SW480 (cell line): ENCODE data around the gene TMEM144.

Source experiments
- DNase-seq: peaks from one replicate; pipeline ENCODE4 v3.0.0-alpha.2; 2016; ENCODE audit warnings: low spot score

TMEM144 gene

DNA sequence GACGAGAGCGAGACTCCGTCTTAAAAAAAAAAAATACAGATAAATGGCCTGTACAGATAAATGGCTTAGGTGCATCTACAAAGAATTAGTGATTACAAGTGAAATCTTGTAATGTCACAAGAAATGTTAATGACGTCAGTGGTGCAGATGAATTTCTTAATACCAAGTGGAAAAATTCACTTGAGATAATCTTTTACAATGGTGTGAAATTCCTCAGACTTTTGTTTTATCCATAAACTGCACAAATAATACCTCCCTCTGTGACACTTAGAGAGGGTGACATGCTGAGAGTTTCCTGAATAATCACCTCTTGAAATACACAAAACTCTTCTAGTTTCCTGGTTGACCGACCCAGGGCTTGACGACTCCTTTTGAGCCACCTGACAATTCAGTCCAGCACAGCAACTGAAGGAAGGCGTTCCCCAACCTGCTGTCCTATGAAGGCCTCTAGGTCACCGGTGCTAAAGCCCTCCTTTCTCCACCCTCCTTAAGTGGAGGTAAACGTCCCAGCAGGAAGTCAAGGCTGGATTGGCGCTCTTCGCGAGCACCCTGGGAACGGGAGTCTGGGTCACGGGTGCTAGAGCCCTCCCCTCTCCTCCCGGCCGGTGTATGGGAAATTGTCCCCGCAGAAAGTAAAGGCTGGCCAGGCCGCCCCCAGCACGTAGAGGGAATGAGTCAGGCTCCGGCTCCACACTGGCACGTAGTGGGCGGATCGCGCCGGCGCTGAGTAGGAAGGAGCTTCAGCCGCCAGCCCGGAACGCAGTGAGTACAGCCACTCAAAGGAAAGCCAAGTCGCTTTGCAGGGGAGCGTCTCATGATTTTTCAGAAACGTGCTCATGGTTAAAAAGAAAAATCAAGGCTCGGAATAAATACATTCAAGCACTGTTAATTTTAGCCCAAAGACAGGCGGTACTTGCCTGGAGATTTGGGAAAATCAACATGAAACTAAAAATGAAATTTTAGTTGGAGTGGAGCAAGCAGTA is at the start of gene TMEM144:
TMEM144 (plus strand) TSS at position 662 of the 983 bp plus-strand sequence. CDS start 2,182 bp downstream, outside the sequence.
- peak; percentile 77 for DNase-seq

DNA sequence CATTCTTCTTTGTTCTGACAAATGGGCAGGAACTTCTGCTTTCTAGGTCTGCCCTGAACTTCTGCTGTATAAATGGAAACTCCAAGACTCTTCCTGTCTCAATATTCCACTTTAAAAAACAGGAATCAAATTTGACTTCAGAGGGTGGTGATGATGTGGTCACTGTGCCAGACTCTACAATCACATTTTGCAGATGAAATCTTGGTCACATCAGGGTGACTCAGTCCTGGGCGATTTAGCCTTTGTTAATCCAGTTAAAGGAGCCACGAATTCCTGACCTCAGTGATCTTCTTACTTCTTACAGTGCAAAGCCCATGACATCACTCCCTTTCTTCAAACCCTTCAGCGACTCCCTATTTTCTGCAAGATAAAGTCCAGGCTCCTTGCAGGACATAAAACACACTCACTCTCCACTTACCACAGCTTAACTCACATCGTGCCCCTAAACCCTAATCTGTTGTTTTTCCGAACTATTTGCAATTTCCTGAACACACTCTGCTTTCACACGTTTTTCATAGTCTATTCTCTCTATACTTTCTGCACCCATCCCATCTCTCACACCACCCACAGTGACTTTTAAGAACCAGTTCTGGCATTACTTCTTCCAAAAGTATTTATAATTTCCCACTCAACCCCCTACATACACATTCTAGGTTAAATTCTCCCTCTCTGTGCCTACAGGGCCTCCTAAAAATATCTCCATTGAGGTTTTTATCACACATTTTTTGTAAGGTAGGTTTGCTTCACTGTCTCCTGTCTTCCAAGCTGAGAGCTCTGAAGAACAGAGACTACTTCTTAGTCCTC is 48.5 kb upstream of the TMEM144 start:
- no peak for DNase-seq

DNA sequence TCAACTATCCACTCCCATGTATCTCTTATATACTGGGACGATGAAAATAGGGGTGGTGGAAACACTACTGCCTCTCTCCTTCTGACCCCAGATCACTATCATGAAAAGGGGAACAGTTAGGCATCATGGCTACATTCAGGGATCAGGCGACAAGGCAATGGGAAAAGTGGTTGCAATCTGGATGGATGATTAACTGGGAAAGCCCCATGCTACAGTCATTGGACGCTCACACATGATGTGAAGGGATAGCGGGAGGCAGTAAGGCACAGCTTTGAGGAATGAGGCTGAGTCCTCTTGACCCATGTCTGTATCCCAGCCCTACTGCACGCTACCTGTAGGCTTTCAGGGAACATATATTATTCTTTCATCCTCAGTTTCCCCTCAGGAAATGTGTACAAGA is 47.7 kb upstream of the TMEM144 start:
- DNase-seq, result no peak

DNA sequence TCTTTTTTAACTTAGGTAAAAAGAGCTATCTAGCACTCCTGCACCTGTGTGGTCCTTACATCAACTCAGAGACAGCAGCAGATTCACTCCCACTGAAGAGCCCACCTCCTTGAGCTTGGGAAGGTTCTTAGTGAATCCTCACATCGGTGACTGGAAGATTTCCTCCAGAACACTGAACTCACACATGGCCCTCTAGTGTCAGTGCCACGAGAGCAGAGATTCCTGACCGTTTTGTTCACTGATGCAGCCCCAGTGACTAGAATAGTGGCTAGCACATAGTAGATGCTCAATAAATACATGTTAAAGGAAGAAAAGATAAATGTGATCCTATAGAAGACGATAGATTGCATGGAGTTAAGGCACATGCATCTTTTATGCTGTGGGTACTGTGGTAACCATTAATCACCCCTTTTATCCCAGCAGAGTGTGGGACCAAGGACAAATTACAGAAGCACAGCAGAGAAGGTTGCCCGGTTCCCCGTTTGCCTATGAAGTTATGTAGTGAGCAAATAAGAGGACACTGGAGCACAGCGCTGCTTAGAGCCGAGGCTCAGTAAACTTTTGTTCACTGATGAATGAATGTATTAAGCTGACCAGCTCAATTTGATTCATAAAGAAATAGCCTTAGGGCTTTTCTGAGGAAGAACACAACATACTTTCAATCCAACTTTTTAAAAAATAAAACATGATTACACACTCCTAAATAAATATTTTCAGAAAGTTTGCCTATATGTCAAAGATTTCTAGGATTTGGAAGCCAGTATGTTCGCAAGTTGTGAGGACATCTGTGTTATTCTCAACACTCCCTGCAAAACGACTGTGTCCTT is 46.1 kb upstream of the TMEM144 start:
- no peak for DNase-seq

DNA sequence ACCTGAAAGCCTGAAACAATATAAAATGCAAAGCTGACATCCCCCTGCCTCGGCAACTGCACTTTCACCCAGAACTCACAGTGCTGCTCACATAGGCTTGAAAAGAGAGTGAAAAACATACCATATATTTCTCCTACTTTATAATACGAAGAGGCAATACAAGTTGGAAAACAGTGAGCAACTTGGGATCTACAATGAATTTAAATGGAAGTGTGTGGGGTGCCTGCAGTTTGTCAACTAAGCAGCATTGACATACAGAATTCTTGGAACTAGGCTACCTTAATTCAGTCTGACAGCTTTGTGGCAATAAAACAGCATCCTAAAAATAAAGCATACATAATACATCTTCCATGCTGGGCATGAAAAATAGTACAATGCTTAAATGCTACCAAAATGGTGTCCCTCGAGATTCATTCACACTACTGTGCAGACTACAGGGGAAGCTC is 45.5 kb upstream of the TMEM144 start:
- no peak for DNase-seq

DNA sequence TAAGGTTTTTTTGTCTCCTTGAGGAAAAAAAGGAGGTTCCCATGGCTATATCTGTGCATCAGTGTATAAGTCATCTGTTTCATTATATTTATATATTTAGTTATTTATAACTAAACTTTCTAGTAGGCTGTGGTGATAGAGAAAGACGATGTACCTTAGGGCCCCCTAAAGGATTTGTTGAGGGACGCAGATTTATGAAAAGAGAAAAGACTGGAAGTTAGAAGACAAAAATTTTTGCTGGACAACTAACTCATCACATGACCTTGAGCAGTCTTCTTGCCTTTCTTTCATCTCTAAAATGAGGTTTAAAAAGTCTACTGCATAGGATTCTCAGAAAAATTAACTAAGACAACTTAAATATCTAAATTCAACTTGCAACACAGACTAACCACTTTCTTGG is 43.6 kb upstream of the TMEM144 start:
- no peak for DNase-seq

DNA sequence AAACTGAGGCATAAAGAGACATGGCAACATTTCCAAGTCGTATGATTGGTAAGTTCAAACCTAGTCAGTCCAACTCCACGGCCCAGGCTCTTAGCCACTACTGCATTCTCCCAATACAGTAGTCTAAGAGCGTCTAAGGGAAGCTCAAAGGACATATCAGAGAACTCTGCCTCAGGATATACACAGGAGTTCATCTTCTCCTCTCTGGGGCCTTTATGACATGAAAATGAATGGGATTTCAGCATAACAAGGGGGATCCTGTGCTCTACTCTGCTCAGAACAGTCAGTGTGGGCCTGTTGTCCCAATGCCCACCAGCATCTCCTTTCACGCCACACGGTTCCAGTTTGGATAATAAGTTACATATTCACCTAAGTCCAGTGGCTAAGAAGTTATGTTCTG is 41.7 kb upstream of the TMEM144 start:
- no peak for DNase-seq

DNA sequence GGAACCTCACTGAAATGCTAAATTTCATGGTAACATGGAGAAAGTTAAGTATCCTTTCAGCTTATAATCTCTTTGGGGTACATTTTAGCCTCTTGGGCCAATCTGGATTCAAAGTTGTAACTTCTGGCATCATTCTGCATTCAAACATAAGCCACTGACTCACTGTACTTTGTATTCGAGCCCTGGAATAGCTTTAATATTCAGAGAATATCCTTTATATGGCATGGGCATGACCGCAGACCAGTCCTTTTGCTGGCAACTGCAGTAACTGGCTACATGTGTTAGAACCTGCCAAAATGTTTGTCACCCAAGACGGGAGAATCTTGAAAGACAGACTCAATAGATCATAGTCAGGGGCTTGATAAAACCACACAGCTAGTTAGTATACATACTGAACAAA is 40.8 kb upstream of the TMEM144 start:
- DNase-seq, result no peak

DNA sequence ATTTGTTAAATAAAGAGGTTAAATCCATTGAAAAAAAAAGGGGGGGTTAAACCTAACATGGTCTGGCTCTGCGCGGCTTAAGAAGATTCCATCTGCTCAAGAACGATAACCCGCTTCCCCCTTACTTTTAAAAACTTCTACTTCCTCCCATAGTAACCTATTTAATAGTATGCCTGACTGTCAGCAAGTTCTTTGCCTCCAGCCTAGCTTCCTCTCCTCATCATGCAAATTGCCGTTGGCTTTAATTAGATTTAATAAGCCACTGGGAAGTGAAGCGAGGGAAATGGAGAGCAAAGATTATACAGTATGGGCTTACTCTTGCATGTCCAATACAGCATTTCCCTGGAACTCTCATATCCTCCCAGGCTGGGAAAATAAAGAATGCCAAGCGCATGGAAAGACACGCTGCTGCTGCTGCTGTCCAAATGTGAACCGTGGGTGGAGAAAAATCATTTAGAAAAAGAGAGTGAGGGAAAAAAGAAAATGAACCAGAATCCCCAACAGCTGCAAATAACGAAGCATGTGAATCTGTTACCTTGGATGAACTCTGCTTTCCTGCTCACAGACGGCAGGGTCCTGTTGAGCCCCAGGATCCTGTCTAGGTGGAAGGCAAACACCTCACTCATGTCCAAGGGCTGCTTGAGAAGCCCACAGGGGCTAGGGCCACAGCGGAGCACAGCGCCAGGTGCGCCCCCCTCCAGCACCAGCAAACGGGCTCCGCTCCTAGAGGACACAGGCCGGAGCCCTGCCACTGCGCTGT is 40.2 kb upstream of the TMEM144 start:
- no peak for DNase-seq

DNA sequence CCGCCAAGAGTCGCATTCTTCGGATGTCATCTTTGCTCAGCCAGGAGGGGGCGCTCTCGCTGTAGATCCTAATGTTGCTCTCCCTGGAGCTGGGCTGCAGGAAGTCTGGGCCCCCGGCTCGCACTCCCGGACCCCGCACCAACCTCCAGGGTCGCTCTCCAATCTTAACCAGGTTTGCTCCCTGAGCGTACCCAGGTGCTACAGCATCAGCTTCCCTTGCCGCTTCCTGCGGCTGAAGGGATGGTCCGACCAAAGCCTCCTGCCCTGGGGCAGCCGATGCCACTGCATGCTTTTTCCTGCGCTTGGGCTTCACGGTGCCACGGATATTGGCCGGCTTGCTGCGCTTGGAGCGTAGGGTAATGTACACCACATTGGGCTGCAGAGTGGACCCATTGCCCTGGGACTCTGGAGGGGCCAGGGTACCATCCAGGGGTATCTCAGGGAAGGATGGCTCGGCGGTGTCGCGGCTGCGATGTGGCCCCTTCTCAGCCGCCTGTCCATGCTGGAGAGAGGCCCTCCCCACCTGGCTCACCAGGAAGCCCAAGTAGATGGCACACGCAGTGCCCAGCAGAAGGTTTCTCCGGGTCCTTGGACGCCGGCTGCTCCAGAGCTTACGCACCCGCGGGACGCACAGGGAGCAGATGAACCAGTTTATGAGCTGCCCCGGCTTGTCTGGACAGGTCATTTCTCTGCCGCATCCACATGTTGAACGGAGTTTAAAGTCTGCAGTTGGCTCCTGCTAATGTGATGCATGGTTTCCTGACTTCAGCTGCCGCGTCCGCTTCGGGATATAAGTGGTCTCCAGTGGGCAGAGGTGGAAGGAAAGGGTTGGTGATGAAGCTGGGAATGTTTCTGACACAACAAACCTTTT is 39.4 kb upstream of the TMEM144 start:
- no peak for DNase-seq

DNA sequence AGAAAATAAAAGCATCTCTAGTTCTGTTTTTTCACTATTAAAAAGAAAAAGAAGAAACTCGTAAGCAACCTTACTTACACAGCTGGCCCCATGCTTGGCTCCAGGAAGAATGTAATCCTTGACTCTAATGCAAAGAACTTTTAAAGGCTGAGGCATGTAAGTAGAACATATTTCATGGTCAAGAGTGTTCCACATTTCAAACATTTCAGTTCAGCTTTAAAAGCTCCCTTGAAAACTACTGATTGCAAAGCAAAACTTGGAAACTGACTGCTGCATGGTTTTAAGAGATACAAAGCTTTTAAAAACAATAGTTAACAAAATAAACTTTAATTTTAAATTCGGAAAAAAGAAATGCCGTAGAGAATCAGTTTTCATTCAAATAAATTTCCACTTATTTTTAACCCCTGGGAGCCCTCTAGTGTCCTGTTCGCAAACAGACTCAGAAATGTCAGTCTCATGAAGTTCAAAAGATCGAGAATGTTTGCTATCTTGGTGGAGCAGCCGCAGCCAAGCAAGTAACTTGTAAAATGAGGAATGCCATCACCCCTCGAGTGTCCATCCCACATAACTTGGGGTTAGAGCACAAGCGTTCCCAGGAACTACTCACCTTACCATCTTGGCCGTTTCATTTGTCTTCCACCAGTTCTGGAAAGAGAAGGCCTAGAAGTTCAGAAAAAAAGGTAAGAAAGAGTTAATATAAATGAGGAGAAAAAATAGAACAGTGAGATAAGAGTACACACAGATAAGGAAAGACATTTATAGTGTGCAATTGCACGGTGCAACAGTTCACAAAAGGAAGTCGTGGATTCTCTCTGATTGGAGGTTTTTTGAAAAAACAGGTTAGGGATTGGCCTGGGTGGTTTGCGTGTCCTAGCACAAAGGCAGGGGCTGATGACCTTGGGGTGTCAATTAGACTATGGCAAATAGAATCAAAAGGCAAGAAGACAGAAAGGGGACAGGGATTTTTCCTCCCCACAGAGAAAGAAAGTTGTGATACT is 37.7 kb upstream of the TMEM144 start, which contains the start of gene GASK1B:
GASK1B (minus strand) TSS at position 765 of the 998 bp plus-strand sequence. CDS start 1,650 bp downstream, outside the sequence.
- DNase-seq, result peak; percentile 36

DNA sequence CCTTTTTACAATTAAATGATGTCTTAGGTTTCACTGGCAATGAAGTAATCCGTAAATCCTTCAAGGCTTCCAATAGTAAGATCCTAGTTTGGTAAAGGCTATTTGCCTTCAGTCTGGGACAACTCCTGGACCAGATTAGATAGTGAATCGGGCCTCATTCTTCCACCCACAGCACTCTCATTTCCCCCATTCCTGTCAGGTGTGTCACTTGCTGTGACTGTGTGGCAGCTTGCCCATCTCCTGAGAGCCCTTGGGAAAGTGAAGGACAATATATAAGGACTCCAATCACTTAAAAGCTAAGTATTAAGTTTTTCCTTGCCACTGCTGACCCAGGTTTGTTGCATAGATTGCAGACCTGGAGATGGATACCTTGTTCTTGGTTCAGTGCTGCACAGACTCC is 34.2 kb upstream of the TMEM144 start:
- no peak for DNase-seq

DNA sequence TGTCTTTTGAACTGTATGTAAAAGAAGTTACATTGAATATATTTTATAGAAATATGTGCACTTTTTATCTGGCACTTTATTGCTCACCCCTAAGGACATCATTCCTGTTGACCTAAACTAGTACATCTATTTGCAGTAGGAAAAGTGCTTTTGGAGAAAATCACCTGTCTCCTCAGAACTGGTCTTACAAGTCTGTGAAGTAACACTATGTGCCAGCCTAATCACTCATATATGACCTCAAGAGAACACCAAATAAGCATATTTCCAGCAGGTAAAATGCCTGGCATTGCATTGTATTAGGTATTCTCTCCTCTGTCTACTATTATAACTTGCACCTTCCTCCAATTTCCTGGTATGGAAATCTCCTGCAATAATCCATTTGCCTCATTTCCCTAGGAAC is 33.5 kb upstream of the TMEM144 start:
- no peak for DNase-seq

DNA sequence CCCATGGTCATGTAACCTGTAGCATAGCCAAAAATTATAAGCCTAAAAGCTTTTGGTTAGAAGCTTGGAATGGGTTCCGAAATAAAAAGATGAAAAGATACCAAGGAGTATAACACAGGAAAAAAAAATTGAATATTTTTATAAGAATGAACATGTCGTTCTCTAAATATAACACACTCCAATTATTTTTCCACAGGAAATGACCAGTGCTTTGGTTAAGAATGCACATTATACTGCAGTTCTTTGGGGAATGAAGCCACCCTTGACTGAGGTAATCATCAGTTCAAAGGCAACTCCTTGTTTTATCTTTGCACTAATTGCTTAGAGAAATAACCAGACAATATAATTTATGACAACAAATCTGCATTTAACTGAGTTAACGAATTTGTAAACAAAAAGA is 30.8 kb upstream of the TMEM144 start:
- DNase-seq, result no peak

DNA sequence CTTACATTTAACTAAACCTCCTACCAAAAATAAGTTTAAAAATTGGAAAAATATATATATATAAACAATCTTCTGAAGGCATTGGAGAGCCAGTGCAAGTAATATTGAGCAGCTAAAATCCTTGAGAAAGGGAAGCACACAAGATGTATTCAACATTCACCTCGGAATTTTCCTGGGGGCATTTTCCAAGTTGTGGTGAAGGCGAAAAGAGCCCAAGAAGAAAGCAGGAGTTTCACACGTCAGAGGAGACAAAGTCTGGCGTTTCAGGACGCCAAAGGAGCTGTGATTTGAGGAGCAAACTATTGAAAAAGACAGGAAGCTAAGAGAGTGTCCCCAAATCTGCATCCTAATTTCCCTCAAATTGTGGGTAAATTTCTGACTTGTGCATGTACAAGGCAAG is 28.4 kb upstream of the TMEM144 start:
- DNase-seq, result no peak

DNA sequence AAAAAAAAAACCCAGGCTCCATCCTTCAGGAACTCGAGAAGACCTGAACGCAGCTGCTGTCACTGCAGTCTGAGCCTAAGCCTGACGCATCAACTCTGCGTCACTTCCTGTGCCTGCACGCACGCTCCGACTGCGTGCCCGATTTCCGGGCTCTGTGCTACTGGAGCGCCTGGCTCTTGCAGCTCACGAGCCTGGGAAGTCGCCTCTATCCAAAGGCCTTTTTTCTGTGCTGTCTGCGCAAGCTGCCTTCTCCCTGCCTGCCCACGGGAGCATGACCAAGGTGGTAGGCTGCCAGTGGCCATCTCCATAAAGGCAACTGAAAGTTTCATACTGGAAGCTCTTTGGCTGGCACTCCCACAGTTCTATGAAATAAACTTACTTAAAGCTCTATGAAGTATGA is 27.6 kb upstream of the TMEM144 start:
- DNase-seq, result no peak

DNA sequence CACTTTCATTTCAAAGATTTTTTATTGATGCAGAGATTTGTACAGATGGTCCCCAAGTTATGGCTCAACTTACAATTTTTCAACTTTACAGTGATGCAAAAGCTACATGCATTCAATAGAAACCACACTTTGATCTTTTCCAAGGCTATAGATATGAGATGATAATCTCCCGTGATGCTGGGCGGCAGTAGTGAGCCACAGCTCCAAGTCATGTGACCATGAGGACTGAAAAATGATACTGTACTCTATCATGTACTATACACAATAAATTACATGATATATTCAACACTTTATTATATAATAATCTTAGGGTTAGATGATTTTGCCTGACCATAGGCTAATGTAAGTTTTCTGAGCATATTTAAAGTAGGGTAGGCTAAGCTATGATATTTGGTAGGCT is 23.5 kb upstream of the TMEM144 start:
- DNase-seq, result no peak

DNA sequence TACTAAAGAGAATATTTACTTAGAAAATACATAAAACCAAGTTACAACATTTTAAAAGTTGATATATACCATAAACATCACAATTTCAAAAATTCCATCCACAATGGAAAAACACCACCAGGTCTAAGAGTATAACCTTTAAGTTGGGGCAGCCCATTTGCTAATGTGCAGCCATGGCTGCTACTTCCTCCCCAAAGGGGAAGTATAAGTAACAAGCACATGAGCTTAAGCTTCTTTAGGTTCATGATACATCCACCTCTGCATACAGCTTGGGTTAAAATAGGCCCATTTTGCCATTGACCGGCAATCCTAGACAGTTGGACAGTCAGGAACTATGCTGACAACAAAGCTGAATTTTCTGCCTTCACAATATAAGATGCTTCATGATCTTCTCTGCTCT is 20.9 kb upstream of the TMEM144 start:
- no peak for DNase-seq

DNA sequence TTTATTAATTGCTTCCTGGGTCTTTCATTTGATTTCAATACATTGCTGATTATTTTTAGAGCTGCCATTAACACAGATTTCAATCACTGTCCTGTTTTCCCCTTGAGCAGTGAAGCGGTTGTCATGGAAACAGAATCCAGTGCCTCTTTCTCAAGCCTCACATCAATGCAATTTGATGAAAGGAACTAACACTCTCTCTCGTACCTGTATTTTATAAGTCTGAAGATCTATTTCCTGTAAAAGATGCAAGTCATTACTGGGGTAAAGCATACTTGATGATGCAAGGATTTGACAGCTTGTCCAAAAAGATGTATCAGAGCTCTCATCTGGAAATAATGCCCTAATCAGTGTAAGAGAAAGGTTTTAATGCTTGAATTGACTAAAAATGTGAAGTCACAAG is 19.6 kb upstream of the TMEM144 start:
- no peak for DNase-seq
